ENCODE measurements around the gene ZSCAN25.
"Not testable (repeated sequence)": the region's sequence is repeated elsewhere in the genome, so short reads cannot be mapped to it uniquely, and the experiment has no call there.

Gene ZSCAN25

GRCh38 chr7:99618726-99619125 lies 2.0 kb downstream of the ZSCAN25 start:
- no peak for DNase-seq

DNA sequence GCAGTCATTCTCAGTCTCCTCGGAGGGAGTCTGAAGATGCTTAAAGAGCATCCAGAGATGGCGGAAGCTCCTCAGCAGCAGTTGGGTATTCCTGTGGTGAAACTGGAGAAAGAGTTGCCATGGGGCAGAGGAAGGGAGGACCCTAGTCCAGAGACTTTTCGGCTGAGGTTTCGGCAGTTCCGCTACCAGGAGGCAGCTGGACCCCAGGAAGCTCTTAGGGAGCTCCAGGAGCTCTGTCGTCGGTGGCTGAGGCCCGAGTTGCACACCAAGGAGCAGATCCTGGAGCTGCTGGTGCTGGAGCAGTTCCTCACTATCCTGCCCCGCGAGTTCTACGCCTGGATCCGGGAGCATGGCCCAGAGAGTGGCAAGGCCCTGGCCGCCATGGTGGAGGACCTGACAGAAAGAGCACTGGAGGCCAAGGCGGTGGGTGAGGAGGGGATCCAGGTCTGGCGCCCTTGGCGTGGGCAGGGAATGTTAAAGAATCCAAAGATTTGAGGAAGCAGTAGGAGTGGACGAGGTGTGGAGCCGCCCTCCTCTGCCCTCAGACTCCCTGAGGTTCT lies 2.9 kb downstream of the ZSCAN25 start:
- no peak for DNase-seq

GRCh38 chr7:99621271-99621670 lies 4.5 kb downstream of the ZSCAN25 start:
- DNase-seq: no peak

GRCh38 chr7:99622596-99622995 lies 5.8 kb downstream of the ZSCAN25 start:
- no peak for DNase-seq

GRCh38 chr7:99623091-99623693 lies 6.4 kb downstream of the ZSCAN25 start:
- DNase-seq: no peak

- DNase-seq: no peak
These were observed 7.1 kb downstream of the ZSCAN25 start for GRCh38 chr7:99623702-99624447.

DNA sequence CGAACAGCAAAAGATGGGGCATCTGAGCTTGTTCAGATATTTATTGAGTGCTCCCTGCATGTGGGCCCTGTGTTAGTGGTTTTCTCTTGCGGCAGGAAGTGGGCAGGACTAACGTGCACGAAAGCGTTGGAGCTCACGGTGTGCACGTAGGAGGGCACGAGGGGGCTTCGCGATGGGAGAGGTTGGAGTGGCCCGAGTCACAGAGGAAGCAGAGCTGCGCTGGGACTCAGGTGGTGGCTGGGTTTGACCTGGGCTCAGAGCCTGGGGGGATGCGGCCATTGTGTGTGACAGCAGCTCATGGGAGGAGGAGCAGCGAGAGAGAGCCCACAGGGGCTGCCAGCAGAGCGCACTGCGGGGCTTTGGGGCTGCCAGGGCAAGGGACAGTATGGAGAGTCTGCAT lies 7.7 kb downstream of the ZSCAN25 start:
- DNase-seq: no peak

DNA sequence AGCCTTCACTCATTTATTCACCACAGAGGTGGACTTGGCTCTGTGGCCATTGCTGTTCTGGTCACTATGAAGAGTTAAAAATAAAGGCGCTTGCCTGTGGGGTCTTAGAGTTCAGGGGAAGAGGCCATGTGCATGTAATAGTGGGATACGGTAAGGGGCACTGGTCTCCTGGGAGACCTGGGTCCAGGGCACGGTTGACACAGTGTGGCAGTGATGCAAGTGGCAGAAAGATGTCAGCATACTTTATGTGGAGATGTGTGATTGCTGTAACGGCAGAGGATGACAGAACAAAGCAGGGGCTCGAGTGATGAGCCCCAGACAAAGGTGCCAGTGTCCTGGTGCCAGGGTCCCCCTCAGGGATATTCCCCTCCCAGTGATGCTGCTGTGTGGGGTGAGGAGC lies 8.6 kb downstream of the ZSCAN25 start:
- no peak for DNase-seq

DNA sequence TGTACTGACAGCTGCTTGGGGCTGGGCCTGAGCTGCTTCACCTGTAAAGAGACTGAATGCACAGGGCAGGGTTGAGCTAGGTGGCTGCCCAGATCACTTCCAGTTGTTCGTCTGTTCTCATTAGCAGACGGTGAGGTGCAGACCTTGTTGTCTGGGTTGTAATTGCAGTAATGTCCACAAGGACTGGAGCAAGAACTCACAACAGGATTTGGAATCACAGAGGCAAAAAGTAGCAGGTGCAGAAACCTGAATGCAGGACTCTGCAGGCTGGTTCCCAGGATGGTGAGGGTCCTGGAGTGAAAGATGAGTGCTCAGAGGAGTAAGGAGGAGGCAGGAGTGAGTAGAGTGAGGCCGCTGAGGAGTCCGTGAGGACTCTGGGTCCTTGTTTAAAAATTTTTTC lies 9.2 kb downstream of the ZSCAN25 start:
- DNase-seq: no peak

- DNase-seq: no peak
These were observed 9.9 kb downstream of the ZSCAN25 start for GRCh38 chr7:99626661-99627060.

DNA sequence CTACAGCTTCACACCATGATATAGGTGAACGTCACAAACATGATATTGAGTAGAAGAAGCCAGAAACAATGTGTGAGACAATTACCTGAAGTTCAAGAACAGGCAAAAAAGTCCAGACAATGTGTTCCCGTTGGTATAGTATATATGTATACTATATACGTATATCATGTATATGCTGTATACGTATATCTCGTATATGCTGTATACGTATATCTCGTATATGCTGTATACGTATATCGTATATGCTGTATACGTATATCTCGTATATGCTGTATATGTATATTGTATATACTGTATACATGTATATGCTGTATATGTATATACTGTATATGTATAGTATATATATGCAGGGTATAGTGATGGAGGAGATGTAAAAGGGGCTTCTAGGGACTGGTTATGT lies 10.8 kb downstream of the ZSCAN25 start:
- no peak for DNase-seq

DNA sequence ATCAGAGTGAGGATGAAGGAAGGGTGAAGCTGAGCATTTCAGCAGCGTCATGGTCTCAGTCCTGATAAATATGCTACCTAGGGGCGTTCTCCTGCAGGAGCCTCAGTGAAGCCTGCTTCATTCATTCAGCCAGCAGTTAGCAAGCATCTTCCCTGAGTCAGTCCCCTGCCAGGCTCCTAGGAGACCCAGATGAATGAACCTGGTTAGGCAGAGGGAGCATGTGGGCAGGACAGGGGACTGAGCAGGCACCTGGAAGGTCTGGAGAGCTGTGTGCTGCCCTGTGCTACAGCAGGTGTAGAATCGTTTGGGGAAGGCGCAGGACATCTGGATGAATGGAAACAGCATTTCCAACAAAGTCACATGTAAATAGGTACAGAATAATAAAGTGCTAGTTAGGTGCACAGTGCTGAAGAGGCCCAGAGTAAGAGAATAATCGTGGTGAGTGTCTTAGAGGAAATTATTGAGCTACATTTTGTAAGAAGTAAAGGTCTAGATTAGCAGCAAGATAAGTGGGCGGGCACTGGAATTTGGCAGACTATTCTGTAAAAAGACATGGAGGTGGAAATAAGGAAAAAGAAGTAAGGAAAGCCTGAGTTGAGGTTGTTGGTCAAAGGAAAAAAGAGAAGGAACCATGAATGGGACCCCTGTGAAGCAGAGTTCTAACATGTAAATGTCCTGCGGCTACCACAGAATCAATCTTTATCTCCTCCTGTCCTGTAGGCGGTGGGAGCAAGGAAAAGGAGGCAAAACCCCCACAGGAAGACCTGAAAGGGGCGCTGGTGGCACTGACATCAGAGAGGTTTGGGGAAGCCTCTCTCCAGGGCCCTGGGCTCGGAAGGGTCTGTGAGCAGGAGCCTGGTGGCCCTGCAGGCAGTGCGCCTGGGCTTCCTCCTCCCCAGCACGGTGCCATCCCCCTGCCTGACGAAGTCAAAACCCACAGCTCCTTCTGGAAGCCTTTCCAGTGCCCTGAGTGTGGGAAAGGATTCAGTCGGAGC lies 12.0 kb downstream of the ZSCAN25 start:
- DNase-seq: no peak

DNA sequence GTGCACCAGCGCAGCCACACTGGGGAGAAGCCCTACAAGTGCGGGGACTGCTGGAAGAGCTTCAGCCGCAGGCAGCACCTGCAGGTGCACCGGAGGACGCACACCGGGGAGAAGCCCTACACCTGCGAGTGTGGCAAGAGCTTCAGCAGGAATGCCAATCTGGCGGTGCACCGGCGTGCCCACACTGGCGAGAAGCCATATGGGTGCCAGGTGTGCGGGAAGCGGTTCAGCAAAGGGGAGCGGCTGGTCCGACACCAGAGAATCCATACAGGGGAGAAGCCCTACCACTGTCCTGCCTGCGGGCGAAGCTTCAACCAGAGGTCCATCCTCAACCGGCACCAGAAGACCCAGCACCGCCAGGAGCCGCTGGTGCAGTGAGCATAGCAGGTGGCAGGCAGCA lies 12.9 kb downstream of the ZSCAN25 start:
- no peak for DNase-seq

GRCh38 chr7:99631295-99632109 lies 14.8 kb downstream of the ZSCAN25 start:
- DNase-seq: no peak

DNA sequence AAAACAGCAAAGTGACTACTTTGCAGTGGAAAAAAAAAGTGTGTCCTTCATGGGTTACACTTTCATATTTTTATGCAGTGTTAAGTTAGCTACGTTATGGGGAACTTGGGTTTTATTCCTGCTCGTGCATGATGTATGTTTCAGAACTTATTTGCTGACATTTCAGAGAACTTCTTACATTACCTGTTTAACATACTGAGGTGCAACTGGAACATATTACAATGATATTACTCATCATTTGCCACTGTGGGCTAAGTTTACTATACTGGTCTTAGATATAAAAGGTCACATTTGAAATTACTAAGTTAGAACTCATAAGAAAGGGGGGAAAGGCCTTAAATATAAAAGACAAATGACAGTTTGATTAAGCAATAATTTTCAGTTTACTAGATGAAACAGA lies 20.7 kb downstream of the ZSCAN25 start:
- not testable (repeated sequence) for DNase-seq

- no peak for DNase-seq
These were observed 22.0 kb downstream of the ZSCAN25 start for GRCh38 chr7:99638731-99639130.

GRCh38 chr7:99639267-99639666 lies 22.5 kb downstream of the ZSCAN25 start:
- DNase-seq: no peak

GRCh38 chr7:99642027-99642426 lies 25.3 kb downstream of the ZSCAN25 start:
- DNase-seq: no peak

DNA sequence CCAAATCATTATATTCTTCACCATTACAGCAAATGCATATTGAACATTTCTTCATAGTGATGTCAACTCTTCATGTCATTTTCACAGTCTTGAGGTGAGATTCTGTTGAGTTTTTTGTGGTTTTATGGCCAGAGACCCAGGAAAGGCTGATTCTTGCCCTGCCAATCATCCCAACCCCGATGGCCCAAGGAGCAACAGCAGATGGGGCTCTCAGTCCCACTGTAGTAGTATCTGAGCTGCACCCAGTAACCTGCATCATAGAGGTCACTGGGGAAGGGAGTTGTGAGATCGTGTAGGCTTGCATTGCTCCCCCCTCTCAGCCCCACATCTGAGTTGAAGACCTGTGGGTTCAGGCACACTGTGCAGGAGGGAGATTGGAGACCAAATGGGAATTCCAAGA lies 26.7 kb downstream of the ZSCAN25 start:
- no peak for DNase-seq

- no peak for DNase-seq
These were observed 27.7 kb downstream of the ZSCAN25 start for GRCh38 chr7:99644431-99644830.

GRCh38 chr7:99645590-99645989 lies 28.8 kb downstream of the ZSCAN25 start:
- DNase-seq: no peak

GRCh38 chr7:99648843-99649242 lies 32.1 kb downstream of the ZSCAN25 start:
- no peak for DNase-seq

Measured in DMS79 (cell line).